Liver (tissue), 2 donors: ENCODE measurements around the gene ASPA.

Source experiments
- TF ChIP-seq, protein P1 (sequence below): IDR thresholded peaks from 2 replicates; pipeline ENCODE4 v1.6.1; 2016; ENCODE audit warnings: antibody characterized with exemption, mild to moderate bottlenecking
- TF ChIP-seq, protein P2 (sequence below): fragments of 150-350 bp; IDR thresholded peaks from 2 replicates; pipeline ENCODE4 v1.5.1; 2017; ENCODE audit warnings: improper control_type of control experiment, low read depth, low read length; ENCODE audit not compliant: missing input control
- TF ChIP-seq, protein P3 (sequence below): IDR thresholded peaks from 2 replicates; pipeline ENCODE4 v1.6.1; 2016; ENCODE audit warnings: antibody characterized with exemption
- donor health status: healthy.

DNA sequence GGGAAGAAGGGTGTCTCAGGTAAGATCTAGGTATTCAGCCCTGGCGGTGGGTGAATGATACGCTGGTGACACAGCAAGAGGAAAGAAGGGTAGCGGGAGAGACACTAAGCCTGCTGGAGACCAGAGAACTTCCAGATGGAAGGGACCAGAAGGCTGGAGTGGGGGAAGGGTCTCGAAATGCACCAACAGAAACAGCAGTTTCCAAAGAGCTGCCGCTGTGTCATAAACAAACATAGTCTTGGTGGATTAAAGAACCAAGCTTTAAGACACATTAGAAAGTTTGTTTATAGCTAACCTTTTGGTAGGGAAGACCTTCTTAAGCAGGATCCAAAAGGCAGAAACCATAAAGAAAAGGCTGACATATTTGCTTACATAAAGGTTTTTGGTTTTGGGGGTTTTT is 60.9 kb downstream of the ASPA start:
- TF ChIP-seq, protein P1, sequence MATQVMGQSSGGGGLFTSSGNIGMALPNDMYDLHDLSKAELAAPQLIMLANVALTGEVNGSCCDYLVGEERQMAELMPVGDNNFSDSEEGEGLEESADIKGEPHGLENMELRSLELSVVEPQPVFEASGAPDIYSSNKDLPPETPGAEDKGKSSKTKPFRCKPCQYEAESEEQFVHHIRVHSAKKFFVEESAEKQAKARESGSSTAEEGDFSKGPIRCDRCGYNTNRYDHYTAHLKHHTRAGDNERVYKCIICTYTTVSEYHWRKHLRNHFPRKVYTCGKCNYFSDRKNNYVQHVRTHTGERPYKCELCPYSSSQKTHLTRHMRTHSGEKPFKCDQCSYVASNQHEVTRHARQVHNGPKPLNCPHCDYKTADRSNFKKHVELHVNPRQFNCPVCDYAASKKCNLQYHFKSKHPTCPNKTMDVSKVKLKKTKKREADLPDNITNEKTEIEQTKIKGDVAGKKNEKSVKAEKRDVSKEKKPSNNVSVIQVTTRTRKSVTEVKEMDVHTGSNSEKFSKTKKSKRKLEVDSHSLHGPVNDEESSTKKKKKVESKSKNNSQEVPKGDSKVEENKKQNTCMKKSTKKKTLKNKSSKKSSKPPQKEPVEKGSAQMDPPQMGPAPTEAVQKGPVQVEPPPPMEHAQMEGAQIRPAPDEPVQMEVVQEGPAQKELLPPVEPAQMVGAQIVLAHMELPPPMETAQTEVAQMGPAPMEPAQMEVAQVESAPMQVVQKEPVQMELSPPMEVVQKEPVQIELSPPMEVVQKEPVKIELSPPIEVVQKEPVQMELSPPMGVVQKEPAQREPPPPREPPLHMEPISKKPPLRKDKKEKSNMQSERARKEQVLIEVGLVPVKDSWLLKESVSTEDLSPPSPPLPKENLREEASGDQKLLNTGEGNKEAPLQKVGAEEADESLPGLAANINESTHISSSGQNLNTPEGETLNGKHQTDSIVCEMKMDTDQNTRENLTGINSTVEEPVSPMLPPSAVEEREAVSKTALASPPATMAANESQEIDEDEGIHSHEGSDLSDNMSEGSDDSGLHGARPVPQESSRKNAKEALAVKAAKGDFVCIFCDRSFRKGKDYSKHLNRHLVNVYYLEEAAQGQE, result no peak
- TF ChIP-seq, protein P2, sequence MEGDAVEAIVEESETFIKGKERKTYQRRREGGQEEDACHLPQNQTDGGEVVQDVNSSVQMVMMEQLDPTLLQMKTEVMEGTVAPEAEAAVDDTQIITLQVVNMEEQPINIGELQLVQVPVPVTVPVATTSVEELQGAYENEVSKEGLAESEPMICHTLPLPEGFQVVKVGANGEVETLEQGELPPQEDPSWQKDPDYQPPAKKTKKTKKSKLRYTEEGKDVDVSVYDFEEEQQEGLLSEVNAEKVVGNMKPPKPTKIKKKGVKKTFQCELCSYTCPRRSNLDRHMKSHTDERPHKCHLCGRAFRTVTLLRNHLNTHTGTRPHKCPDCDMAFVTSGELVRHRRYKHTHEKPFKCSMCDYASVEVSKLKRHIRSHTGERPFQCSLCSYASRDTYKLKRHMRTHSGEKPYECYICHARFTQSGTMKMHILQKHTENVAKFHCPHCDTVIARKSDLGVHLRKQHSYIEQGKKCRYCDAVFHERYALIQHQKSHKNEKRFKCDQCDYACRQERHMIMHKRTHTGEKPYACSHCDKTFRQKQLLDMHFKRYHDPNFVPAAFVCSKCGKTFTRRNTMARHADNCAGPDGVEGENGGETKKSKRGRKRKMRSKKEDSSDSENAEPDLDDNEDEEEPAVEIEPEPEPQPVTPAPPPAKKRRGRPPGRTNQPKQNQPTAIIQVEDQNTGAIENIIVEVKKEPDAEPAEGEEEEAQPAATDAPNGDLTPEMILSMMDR, result no peak
- TF ChIP-seq, protein P3, sequence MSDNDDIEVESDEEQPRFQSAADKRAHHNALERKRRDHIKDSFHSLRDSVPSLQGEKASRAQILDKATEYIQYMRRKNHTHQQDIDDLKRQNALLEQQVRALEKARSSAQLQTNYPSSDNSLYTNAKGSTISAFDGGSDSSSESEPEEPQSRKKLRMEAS, result no peak
